ENCODE data around the gene KRTAP9-9. TPM values are rescaled to one million over a fixed set of nuclear protein-coding genes. Genes with fewer than 3 reads are reported as not detected.

KRTAP9-9 gene
- total and polyA plus RNA-seq, 9 of the 15 experiments (the other 6 are each of a cell fraction or from before 2014, with no cell fraction given): not detected

DNA sequence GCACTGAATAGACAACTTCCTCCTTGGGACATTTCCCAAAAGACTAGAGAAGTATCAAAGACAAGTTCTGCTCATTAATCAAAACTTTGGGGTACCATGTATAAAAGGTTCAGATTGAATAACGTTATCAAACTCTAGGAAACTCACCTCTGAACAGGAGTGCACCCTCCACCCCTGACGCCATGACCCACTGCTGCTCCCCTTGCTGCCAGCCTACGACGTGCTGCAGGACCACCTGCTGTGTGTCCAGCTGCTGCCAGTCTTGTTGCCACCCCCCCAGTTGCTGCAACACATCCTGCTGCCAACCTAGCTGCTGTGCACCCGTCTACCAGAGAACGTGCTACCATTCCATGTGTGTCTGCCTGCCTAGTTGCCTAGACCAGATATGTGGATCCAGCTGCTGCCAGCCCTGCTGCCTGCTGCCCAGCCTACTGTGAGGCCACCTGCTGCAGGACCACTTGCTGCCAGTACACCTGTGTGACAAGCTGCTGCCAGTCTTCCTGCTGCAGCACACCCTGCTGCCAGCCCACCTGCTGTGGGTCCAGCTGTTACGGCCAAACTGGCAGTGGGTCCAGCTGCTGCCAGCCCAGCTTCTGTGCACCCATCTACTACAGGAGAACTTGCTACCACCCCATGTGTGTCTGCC lies 42.5 kb upstream of the KRTAP9-9 start (continued):
- TF ChIP-seq, protein P1, sequence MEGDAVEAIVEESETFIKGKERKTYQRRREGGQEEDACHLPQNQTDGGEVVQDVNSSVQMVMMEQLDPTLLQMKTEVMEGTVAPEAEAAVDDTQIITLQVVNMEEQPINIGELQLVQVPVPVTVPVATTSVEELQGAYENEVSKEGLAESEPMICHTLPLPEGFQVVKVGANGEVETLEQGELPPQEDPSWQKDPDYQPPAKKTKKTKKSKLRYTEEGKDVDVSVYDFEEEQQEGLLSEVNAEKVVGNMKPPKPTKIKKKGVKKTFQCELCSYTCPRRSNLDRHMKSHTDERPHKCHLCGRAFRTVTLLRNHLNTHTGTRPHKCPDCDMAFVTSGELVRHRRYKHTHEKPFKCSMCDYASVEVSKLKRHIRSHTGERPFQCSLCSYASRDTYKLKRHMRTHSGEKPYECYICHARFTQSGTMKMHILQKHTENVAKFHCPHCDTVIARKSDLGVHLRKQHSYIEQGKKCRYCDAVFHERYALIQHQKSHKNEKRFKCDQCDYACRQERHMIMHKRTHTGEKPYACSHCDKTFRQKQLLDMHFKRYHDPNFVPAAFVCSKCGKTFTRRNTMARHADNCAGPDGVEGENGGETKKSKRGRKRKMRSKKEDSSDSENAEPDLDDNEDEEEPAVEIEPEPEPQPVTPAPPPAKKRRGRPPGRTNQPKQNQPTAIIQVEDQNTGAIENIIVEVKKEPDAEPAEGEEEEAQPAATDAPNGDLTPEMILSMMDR (IDR thresholded peaks at IDR 0.05 in 2 of 3, conservative IDR thresholded peaks at IDR 0.05 in 1 of 3; ENCODE audit: insufficient read depth in 2 of 3, low read depth in 1 of 3, low read length in 3 of 3): no peak
- TF ChIP-seq POLR2AphosphoS5 (IDR thresholded peaks at IDR 0.05; ENCODE audit: control insufficient read depth, insufficient read depth, low read depth, low read length) (no peak), NCOA4 (IDR thresholded peaks at IDR 0.05; ENCODE audit: partially characterized antibody) (no peak), ILK (tag; IDR thresholded peaks at IDR 0.05; ENCODE audit: borderline replicate concordance, low read depth) (no peak)

DNA sequence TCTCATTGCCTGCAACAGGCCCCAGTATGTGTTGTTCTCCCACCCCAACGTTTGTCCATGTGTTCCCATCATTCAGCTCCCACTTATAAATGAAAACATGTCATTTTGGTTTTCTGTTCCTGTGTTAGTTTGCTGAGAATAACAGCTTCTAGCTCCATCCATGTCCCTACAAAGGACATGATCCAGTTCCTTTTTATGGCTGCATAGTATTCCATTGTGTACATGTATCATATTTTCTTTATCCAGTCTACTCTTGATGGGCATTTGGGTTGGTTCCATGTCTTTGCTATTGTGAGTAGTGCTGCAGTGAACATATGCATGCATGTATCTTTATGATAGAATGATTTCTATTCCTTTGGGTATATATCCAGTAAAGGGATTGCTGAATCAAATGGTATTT lies 39.5 kb upstream of the KRTAP9-9 start:
- POLR2A ChIA-PET: no interaction called here
- Histone ChIP-seq H3K9me3 (replicated peaks; ENCODE audit: control insufficient read depth, insufficient read depth, low read depth, low read length) (no peaks in the 10 kb centered on the region), H3K27me3 (ENCODE audit: control insufficient read depth in 2 of 2, insufficient read depth in 2 of 2, low read length in 2 of 2) (peaks cover 0 to 15% of the 10 kb centered on the region in 2 experiments; a peak in 3 of 5 replicates), H3K4me3 (no peak overlapping the region), H3K4me2 (ENCODE audit: insufficient read depth, low read length) (no peak overlapping the region), H3K36me3 (ENCODE audit: control insufficient read depth, insufficient read depth, low read length) (no peaks in the 10 kb centered on the region), H3K4me1 (replicated peaks in 1 of 2; ENCODE audit: control insufficient read depth in 2 of 2, insufficient read depth in 2 of 2, low read length in 2 of 2) (no peaks in the 10 kb centered on the region; a peak in 1 of 5 replicates), H3K79me2 (ENCODE audit: control insufficient read depth, insufficient read depth, low read length) (no peaks in the 10 kb centered on the region), H4K20me1 (replicated peaks; ENCODE audit: control insufficient read depth, insufficient read depth, low read length) (no peaks in the 10 kb centered on the region), H3K27ac (ENCODE audit: extremely low read depth, low read depth, low read length) (no peak overlapping the region), H3K9ac (ENCODE audit: insufficient read depth in 1 of 2, low read depth in 2 of 2, low read length in 2 of 2) (no peak overlapping the region), H3K9me1 (ENCODE audit: control insufficient read depth, insufficient read depth, low read length) (no peaks in the 10 kb centered on the region), H2AFZ (ENCODE audit: low read depth, low read length) (no peak overlapping the region)
- in situ Hi-C loops (cut with MboI) (no loop called here), intact Hi-C loops (cut with micrococcal nuclease) (no loop called here)
- ATAC-seq (no peak), DNase-seq (ENCODE audit: extremely low read depth in 1 of 4, low spot score in 3 of 4) (no peak), FAIRE-seq (no peak)
- 0% methylated on average over 1 of the region's 1 CpG for WGBS (ENCODE audit: insufficient coverage, low coverage, missing lambda C conversion rate)
- CTCF ChIA-PET (ENCODE audit: low intra/inter-chr PET ratio): no interaction called here
- no TSS peak for BruUV-seq (replicated peaks)
- TF ChIP-seq LCOR (CRISPR knock-in tag; IDR thresholded peaks at IDR 0.05): no peak
- TF ChIP-seq ZNF146 (CRISPR knock-in tag; IDR thresholded peaks at IDR 0.05; ENCODE audit: unreplicated experiment): peak; percentile 66
- peak; percentile 9 for TF ChIP-seq RBM25 (IDR thresholded peaks at IDR 0.05; ENCODE audit: low read depth, low read length, severe bottlenecking)
